WI38 (cell line): ENCODE measurements around the gene BHLHE40.

ENCODE experiments used
- H3K4me3 ChIP-seq: 2 replicates; pipeline ENCODE4 v1.5.1; 2011; ENCODE audit warnings: low read depth, mild to moderate bottlenecking, control low read depth, low read length
- CTCF ChIP-seq: IDR thresholded peaks from 2 replicates; pipeline ENCODE4 v1.5.1; 2012; ENCODE audit warnings: low read depth, mild to moderate bottlenecking, control low read depth, low read length

The BHLHE40 gene

GRCh38 chr3:4979428-4980228, at the start of gene BHLHE40:
Gene BHLHE40 (plus strand): TSS chr3:4979437. CDS start chr3:4979719, 282 bp downstream.
- H3K4me3 ChIP-seq = peak within 1 kb of the TSS; percentile 70
- no peak for TF ChIP-seq CTCF

GRCh38 chr3:4930501-4930900, 48.7 kb upstream of the BHLHE40 start:
- no peak overlapping the region for H3K4me3 ChIP-seq
- TF ChIP-seq CTCF = no peak

- no peak for TF ChIP-seq CTCF
- no peak overlapping the region for H3K4me3 ChIP-seq
Observed at GRCh38 chr3:4934050-4934449, 45.2 kb upstream of the BHLHE40 start.

GRCh38 chr3:4935347-4935746, 43.9 kb upstream of the BHLHE40 start:
- H3K4me3 ChIP-seq = no peak overlapping the region
- no peak for TF ChIP-seq CTCF

- H3K4me3 ChIP-seq = no peak overlapping the region
- TF ChIP-seq CTCF = no peak
Observed at GRCh38 chr3:4936982-4937614, 42.1 kb upstream of the BHLHE40 start.

GRCh38 chr3:4938281-4938982, 40.8 kb upstream of the BHLHE40 start:
- H3K4me3 ChIP-seq = no peak overlapping the region
- TF ChIP-seq CTCF = no peak

GRCh38 chr3:4939276-4939675, 40.0 kb upstream of the BHLHE40 start:
- no peak for TF ChIP-seq CTCF
- no peak overlapping the region for H3K4me3 ChIP-seq
